ENCODE data around the gene PPM1D.
"Not testable (repeated sequence)": the region's sequence is repeated elsewhere in the genome, so short reads cannot be mapped to it uniquely, and the experiment has no call there.

- TF ChIP-seq CTCF (IDR thresholded peaks at IDR 0.05; ENCODE audit: insufficient read depth, low read length); SPI1 (IDR thresholded peaks at IDR 0.05; ENCODE audit: borderline replicate concordance, low read depth); GABPA (IDR thresholded peaks at IDR 0.05; ENCODE audit: low read depth); POLR2AphosphoS5 (IDR thresholded peaks at IDR 0.05; ENCODE audit: low read depth): not testable (repeated sequence)
- TF ChIP-seq, protein P1, sequence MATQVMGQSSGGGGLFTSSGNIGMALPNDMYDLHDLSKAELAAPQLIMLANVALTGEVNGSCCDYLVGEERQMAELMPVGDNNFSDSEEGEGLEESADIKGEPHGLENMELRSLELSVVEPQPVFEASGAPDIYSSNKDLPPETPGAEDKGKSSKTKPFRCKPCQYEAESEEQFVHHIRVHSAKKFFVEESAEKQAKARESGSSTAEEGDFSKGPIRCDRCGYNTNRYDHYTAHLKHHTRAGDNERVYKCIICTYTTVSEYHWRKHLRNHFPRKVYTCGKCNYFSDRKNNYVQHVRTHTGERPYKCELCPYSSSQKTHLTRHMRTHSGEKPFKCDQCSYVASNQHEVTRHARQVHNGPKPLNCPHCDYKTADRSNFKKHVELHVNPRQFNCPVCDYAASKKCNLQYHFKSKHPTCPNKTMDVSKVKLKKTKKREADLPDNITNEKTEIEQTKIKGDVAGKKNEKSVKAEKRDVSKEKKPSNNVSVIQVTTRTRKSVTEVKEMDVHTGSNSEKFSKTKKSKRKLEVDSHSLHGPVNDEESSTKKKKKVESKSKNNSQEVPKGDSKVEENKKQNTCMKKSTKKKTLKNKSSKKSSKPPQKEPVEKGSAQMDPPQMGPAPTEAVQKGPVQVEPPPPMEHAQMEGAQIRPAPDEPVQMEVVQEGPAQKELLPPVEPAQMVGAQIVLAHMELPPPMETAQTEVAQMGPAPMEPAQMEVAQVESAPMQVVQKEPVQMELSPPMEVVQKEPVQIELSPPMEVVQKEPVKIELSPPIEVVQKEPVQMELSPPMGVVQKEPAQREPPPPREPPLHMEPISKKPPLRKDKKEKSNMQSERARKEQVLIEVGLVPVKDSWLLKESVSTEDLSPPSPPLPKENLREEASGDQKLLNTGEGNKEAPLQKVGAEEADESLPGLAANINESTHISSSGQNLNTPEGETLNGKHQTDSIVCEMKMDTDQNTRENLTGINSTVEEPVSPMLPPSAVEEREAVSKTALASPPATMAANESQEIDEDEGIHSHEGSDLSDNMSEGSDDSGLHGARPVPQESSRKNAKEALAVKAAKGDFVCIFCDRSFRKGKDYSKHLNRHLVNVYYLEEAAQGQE (IDR thresholded peaks at IDR 0.05; ENCODE audit: insufficient replicate concordance, low read depth) = not testable (repeated sequence)
These were observed 74.6 kb downstream of the PPM1D start for GRCh38 chr17:60674637-60675036.
